Renal cortex interstitium (tissue), 11 donors: ENCODE data around the gene FLT1. TPM values are rescaled to one million over a fixed set of nuclear protein-coding genes. Genes with fewer than 3 reads are reported as not detected.

ENCODE experiments used
- DNase-seq, 11 donors: peaks; one replicate each; pipeline ENCODE4 v3.0.0-alpha.2; 2013; ENCODE audit warnings: low read depth in 9 of 11, low spot score in 4 of 11; ENCODE audit errors: extremely low read depth in 1 of 11
- polyA plus RNA-seq, 3 donors: library from polyadenylated mRNA; unstranded; fragments of 120-200 nt; gene quantifications; one replicate each; pipeline ENCODE4 v1.2.1, GENCODE V29; 2013; ENCODE audit not compliant: insufficient read length in 3 of 3

FLT1 gene
- polyA plus RNA-seq, 3 donors, result 39.1 to 52.1 (median 40.4) TPM

GRCh38 chr13:28421676-28422410 is 73.1 kb downstream of the FLT1 start:
- no peak for DNase-seq

DNA sequence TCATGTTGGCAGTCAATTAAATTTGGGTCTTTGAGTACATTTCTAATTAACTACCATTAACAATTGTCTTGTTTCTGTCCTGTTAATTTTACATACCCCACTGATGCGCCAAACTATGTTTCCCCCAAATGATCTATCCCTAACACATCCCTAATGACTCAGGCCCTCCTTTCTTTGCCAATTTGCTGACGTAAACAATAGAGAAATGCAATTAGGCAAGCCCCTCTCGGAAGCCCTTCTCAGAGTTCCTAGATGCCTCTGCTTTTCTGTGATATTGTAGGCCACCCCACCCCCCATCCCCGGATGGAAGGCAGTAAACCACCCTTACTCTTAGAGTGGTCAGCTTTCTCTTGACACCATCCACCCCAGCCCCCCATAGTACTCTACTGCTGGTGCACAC is 74.2 kb downstream of the FLT1 start:
- no peak for DNase-seq

- no peak for DNase-seq
Measured at GRCh38 chr13:28415994-28416421, 78.9 kb downstream of the FLT1 start.

- DNase-seq, result no peak
Measured at GRCh38 chr13:28413999-28414398, 80.9 kb downstream of the FLT1 start.

GRCh38 chr13:28412981-28413380 is 81.9 kb downstream of the FLT1 start:
- DNase-seq, result no peak

DNA sequence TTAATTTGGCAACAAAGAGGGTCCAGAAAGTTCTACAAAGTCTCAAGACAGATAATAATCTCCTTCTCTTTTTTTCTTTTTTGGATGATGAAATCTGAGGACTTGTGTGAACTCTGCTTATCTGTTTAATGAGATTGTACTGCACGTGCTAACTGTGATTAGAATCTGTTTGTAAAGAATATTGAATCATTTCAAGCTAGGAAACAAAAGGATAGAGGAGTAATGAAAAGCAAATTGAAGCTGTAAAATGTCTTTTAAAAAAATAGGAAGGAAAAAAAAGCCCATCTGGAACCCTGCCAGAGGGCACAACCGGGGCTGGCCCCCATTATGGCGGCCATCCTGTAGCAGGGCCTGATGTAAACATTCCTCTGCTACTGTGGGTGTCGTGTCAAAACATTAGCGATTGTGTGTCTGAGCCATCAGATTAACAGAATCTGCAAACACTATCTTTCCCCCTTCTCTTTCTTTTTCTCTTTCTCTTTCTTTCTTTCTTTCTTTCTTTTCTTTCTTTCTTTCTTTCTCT is 83.0 kb downstream of the FLT1 start:
- DNase-seq, result peak in 1 of 11 donors; percentile 8

DNA sequence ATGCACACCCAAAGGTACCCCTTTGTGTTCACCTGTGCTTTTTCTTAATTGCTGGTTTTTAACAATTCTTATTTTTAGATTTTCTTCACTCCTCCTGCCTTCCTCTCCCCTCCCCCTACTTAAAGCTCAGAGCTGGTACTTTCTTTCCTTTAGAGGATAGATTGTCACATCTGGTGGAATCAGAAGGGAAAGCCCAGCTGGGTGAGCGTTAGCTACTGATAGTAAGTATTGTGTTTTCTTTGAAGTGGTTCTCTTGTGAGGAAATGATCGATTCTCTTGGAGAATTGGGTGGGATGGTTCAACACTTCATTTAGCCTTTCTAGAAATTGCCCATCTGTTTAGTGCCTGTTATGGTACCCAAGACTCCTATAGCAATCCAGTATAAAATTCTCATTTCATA is 84.8 kb downstream of the FLT1 start:
- DNase-seq, result no peak

GRCh38 chr13:28409648-28410047 is 85.3 kb downstream of the FLT1 start:
- no peak for DNase-seq

DNA sequence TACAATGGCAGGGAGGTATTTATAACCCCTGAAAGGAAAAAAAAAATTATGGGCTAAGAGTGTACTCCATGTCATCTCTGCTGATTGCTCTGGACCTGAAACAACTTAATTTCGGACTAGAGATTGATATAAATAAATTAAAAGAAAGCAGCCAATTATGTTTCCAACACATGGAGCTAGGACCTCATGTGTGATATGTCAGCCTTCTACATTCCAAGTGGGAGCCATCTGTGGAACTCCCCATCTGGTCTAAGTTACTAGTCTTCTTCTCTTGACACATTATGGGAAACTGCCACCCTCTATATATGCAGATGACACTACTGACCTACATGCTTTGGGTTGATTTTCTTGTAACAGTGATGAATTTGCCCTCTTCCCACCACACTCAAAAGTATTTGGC is 86.1 kb downstream of the FLT1 start:
- DNase-seq, result no peak

DNA sequence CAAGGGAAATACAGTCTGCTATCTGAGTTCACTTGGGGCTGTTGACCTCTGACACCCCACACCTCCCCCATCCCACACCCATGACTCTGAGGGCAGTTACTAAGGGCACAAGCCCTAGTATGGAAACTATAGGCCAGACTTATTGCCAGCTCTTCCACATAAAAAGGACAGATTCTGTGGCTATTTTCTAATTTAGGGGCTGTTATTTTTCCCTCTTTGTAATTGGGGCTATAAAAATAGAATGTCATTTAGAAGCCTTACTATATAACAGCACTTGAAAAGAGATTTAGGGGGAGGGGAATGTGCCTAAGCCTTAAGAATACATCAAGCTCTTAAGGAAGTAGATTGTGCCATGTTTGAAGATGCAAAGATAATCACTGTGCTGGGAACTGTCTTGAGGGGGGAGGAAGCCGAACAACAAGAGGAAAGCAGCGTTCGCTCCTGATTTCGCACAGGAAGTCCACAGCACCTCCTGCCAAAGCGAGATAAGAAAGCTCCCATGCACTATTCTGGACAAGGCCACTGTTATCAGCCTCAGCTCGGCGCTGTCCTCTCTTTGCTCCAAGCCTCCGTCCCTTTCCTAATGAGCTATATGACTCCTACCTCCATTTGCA is 86.6 kb downstream of the FLT1 start:
- DNase-seq, result peak in 6 of 11 donors; percentile 9 to 38 (median 30)

DNA sequence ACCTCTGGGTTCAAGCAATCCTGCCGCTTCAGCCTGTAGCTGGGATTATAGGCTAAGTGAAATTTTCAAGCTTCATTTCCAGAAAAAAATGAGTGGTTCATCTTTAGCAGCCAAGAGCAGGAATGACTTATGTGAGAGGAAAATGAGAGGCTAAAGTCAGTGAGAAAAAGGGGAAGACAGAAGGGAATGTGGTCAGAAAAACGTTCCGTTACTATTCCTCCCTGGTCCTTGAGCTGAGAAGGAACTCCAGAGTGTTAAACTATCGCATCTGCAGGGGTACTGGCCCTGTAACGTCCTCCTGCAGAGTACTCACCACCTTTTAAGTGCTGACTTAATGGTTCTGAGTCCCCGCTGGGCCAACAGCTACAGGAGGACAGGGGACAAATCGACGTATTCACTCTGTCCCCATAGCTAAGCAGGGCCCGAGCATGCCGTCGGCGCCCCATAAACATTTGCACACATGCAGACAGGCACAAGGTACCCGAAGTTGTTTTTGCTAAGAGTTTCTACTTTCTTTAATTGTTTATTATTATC is 88.1 kb downstream of the FLT1 start:
- no peak for DNase-seq

- DNase-seq, result no peak
Measured at GRCh38 chr13:28402057-28402381, 92.9 kb downstream of the FLT1 start.

DNA sequence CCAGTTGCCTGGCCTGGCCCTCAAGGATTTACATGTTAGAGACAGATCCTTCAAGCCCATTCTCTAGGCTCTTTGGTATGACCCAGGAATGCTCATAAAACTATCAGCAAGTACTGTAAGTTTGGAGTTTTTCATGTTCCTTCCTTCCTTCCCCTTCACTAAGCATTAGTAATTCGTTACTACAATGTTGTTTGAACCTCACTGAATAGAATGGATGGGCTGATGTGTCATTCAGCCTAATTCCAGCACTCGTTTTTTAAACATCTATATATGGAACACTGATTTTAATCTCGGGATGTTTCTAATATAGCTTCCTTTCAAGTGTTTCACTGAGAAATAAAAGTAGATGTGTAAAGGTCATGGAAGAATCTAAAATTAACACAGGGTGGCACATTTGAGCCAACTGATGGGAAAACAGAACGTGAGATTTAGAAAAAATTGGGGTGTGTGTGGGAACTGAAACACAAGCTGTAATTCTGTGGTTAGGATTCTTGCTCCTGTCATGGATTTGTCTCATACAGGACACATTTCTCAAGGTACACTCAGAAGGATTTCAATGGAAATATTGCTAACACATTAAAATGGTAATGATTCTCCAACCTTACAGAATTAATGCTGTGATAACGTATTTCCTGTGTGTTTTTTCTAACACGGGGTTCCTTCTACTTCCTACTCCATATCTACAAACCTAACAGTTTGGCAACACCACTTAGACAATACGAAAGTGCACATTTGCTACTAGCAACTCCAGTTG is 93.4 kb downstream of the FLT1 start:
- no peak for DNase-seq

GRCh38 chr13:28396053-28396452 is 98.9 kb downstream of the FLT1 start:
- DNase-seq, result no peak

DNA sequence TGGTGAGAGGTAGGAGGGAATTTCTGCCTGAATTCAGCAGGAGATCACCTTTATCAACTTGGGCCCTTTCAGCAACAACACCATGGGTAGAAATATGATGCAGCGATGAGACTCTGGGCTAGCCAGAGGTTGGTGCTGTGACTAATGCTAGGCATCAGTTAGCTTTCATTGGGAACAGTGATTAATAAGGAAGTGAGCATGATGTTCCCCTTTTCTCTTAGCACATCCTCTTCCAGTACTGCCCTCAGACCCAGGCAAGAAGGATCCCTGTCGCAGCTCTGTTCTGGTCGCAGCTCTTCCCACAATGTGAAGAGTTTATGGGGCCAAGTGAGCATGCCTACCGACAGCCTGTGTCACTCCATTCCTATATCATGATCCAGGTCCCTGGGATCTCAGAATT is 100.5 kb downstream of the FLT1 start:
- no peak for DNase-seq

- no peak for DNase-seq
Measured at GRCh38 chr13:28392896-28393505, 101.9 kb downstream of the FLT1 start.

DNA sequence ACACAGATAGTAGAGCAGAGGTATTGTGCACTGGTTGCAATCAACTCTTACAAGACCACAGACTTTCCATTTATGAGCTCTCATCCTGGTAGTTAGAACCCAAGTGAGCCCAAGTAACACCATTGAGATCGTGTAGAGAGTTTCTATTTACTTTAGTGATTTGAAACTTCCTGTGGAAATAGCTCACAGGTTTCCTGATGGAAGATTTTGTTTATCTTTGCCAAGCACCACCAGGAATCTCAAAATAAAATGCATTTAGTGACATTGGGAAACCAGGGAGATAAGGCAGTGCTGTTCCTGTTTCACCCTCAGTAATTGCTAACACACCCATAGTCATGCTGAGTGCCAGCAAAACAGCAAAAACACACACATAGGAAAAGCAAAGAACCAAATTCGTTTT is 102.5 kb downstream of the FLT1 start:
- no peak for DNase-seq

GRCh38 chr13:28387740-28388501 is 107.0 kb downstream of the FLT1 start:
- no peak for DNase-seq

GRCh38 chr13:28385362-28385761 is 109.6 kb downstream of the FLT1 start:
- no peak for DNase-seq
